ENCODE data around the gene CIAO3. TPM values are rescaled to one million over a fixed set of nuclear protein-coding genes. Genes with fewer than 3 reads are reported as not detected.
"Not testable (repeated sequence)": the region's sequence is repeated elsewhere in the genome, so short reads cannot be mapped to it uniquely, and the experiment has no call there.

Gene CIAO3
- total RNA-seq, 1 experiment from 2014 or later: 15.0 TPM

GRCh38 chr16:776298-776697 lies 35.5 kb upstream of the CIAO3 start:
- DNase-seq (ENCODE audit: low spot score): not testable (repeated sequence)

GRCh38 chr16:775236-775796 lies 34.5 kb upstream of the CIAO3 start:
- DNase-seq (ENCODE audit: low spot score): no peak

GRCh38 chr16:774086-775001 lies 33.5 kb upstream of the CIAO3 start:
- DNase-seq (ENCODE audit: low spot score): no peak

GRCh38 chr16:772959-773358 lies 32.2 kb upstream of the CIAO3 start:
- no peak for DNase-seq (ENCODE audit: low spot score)

- DNase-seq (ENCODE audit: low spot score): no peak
These were observed 29.6 kb upstream of the CIAO3 start for GRCh38 chr16:770411-770810.

GRCh38 chr16:769934-770333 lies 29.1 kb upstream of the CIAO3 start:
- DNase-seq (ENCODE audit: low spot score): no peak

GRCh38 chr16:769184-769784 lies 28.5 kb upstream of the CIAO3 start:
- no peak for DNase-seq (ENCODE audit: low spot score)

GRCh38 chr16:768428-768827 lies 27.6 kb upstream of the CIAO3 start:
- DNase-seq (ENCODE audit: low spot score): no peak

GRCh38 chr16:767743-768235 lies 27.0 kb upstream of the CIAO3 start:
- DNase-seq (ENCODE audit: low spot score): no peak

- no peak for DNase-seq (ENCODE audit: low spot score)
These were observed 26.2 kb upstream of the CIAO3 start for GRCh38 chr16:766820-767640.

GRCh38 chr16:766008-766819 lies 25.4 kb upstream of the CIAO3 start:
- DNase-seq (ENCODE audit: low spot score): no peak

- no peak for DNase-seq (ENCODE audit: low spot score)
These were observed 24.7 kb upstream of the CIAO3 start for GRCh38 chr16:765488-765865.

GRCh38 chr16:764848-765487 lies 24.2 kb upstream of the CIAO3 start:
- no peak for DNase-seq (ENCODE audit: low spot score)

GRCh38 chr16:764184-764750 lies 23.5 kb upstream of the CIAO3 start:
- DNase-seq (ENCODE audit: low spot score): no peak

- no peak for DNase-seq (ENCODE audit: low spot score)
These were observed 22.8 kb upstream of the CIAO3 start for GRCh38 chr16:763369-764183.

GRCh38 chr16:762595-763268 lies 21.9 kb upstream of the CIAO3 start:
- no peak for DNase-seq (ENCODE audit: low spot score)

- DNase-seq (ENCODE audit: low spot score): no peak
These were observed 21.1 kb upstream of the CIAO3 start for GRCh38 chr16:761625-762513.

All from H4 (cell line).